OCI-LY1 (cell line): ENCODE data around the gene SLC44A2.
A peak's percentile ranks its signal among the peaks of the same experiment; 100 is the strongest.

ENCODE experiments used
- H2AFZ ChIP-seq: fragments of 200-600 bp; sonication (generic), shearing (Covaris generic); 2 replicates; pipeline ENCODE4 v1.6.0; 2014; ENCODE audit warnings: antibody characterized with exemption, mild to moderate bottlenecking, low read length
- H3F3A ChIP-seq: fragments of 200-600 bp; sonication (generic), shearing (Covaris generic); 2 replicates; pipeline ENCODE4 v1.6.0; 2014; ENCODE audit warnings: mild to moderate bottlenecking, antibody characterized with exemption, low read length, moderate library complexity; ENCODE audit not compliant: insufficient read depth
- H3K27ac ChIP-seq: fragments of 200-600 bp; sonication (generic); 2 replicates; pipeline ENCODE4 v1.5.1; 2014; ENCODE audit warnings: low read length, mixed run types, mild to moderate bottlenecking, low read depth; ENCODE audit not compliant: poor library complexity, severe bottlenecking
- H3K27me3 ChIP-seq: fragments of 200-600 bp; sonication (generic); 2 replicates; pipeline ENCODE4 v1.6.0; 2014; ENCODE audit warnings: antibody characterized with exemption, mild to moderate bottlenecking, low read length, moderate library complexity; ENCODE audit not compliant: insufficient read depth
- H3K36me3 ChIP-seq: fragments of 200-600 bp; sonication (generic); 2 replicates; pipeline ENCODE4 v1.6.1; 2014; ENCODE audit warnings: mild to moderate bottlenecking, antibody characterized with exemption, low read length, moderate library complexity, mixed read lengths; ENCODE audit not compliant: insufficient read depth
- H3K4me1 ChIP-seq: fragments of 200-600 bp; sonication (generic); 2 replicates; pipeline ENCODE4 v1.5.1; 2014; ENCODE audit warnings: mild to moderate bottlenecking, low read length, moderate library complexity; ENCODE audit not compliant: insufficient read depth, severe bottlenecking
- H3K4me2 ChIP-seq: fragments of 200-600 bp; sonication (generic), shearing (Covaris generic); 2 replicates; pipeline ENCODE4 v1.6.1; 2014; ENCODE audit warnings: low read length
- H3K4me3 ChIP-seq: fragments of 200-600 bp; sonication (generic); 2 replicates; pipeline ENCODE4 v1.5.1; 2014; ENCODE audit warnings: low read length, low read depth, mild to moderate bottlenecking, mixed read lengths; ENCODE audit not compliant: poor library complexity, severe bottlenecking
- H3K79me2 ChIP-seq: fragments of 200-600 bp; shearing (Covaris generic); 2 replicates; pipeline ENCODE4 v1.6.1; 2016; ENCODE audit warnings: mixed run types, low read length, mixed read lengths; ENCODE audit not compliant: insufficient read depth
- H3K9ac ChIP-seq: fragments of 200-600 bp; sonication (generic), shearing (Covaris generic); 2 replicates; pipeline ENCODE4 v1.6.1; 2014; ENCODE audit warnings: mild to moderate bottlenecking, low read length, mixed read lengths
- H3K9me2 ChIP-seq: fragments of 200-600 bp; sonication (generic), shearing (Covaris generic); 2 replicates; pipeline ENCODE4 v1.6.1; 2014; ENCODE audit warnings: low read depth, mild to moderate bottlenecking, low read length, mixed read lengths
- H3K9me3 ChIP-seq: fragments of 200-600 bp; shearing (Covaris generic); 2 replicates; pipeline ENCODE4 v1.6.1; 2014; ENCODE audit warnings: low read length, mixed read lengths
- H4K20me1 ChIP-seq: fragments of 200-600 bp; sonication (generic), shearing (Covaris generic); 2 replicates; pipeline ENCODE4 v1.6.0; 2016; ENCODE audit warnings: mild to moderate bottlenecking, low read length; ENCODE audit not compliant: insufficient read depth
- EZH2 ChIP-seq: fragments of 200-600 bp; sonication (generic), shearing (Covaris generic); IDR thresholded peaks from 2 replicates; pipeline ENCODE4 v1.8.0; 2017; ENCODE audit warnings: borderline replicate concordance, mixed run types, mild to moderate bottlenecking, antibody characterized with exemption, low read length, moderate library complexity, mixed read lengths
- TF ChIP-seq, protein P1 (sequence below): fragments of 200-600 bp; sonication (generic), shearing (Covaris generic); IDR thresholded peaks from 2 replicates; pipeline ENCODE4 v1.5.1; 2017; ENCODE audit warnings: mild to moderate bottlenecking, antibody characterized with exemption, low read length, moderate library complexity, mixed read lengths

The SLC44A2 gene

DNA sequence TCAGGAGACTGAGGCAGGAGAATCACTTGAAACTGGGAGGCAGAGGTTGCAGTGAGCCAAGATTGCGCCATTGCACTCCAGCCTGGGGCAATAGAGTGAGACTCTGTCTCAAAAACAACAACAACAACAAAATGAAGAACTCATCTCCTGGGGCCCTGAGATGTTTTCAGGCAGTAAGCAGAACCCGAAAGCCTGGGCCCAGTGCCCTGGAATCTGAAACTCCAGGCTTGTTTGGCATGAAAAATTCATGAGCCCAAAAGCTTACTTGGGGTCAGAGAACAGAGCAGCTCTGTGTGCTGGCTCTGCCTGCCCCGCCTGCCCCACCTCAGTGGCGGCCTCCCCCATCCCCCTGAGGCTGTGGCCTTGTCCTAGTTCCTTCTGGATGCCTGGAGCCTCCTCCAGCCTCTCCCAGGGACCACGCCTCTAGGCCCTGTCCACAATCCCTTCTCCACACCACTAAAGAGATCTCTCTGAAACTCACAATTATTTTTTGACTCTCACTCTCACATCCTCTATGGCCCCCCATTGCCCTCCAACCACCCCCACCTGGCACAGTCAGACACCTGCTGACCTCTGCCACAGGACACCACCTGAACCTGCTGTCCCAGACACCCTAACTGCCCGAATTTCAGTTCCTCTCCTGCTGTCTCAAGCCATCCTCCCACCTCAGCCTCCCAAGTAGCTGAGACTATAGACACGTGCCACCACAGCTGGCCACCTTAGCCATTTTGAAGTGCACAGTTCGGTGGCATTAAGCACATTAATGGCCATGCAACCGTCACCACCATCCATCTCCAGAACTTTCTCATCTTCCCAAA, 31.3 kb upstream of the SLC44A2 start:
- H4K20me1 ChIP-seq, result no peaks in the 10 kb centered on the region
- H3K4me3 ChIP-seq, result no peak overlapping the region
- H3K79me2 ChIP-seq, result no peaks in the 10 kb centered on the region
- peak overlapping the region; percentile 19; the same call in 1 of the 2 replicates for H3K4me2 ChIP-seq
- no peak overlapping the region for H3K9ac ChIP-seq
- H3K36me3 ChIP-seq, result no peaks in the 10 kb centered on the region
- no peaks in the 10 kb centered on the region for H3K27me3 ChIP-seq
- TF ChIP-seq, protein P1, sequence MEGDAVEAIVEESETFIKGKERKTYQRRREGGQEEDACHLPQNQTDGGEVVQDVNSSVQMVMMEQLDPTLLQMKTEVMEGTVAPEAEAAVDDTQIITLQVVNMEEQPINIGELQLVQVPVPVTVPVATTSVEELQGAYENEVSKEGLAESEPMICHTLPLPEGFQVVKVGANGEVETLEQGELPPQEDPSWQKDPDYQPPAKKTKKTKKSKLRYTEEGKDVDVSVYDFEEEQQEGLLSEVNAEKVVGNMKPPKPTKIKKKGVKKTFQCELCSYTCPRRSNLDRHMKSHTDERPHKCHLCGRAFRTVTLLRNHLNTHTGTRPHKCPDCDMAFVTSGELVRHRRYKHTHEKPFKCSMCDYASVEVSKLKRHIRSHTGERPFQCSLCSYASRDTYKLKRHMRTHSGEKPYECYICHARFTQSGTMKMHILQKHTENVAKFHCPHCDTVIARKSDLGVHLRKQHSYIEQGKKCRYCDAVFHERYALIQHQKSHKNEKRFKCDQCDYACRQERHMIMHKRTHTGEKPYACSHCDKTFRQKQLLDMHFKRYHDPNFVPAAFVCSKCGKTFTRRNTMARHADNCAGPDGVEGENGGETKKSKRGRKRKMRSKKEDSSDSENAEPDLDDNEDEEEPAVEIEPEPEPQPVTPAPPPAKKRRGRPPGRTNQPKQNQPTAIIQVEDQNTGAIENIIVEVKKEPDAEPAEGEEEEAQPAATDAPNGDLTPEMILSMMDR, result no peak
- no peak for TF ChIP-seq EZH2
- H3K27ac ChIP-seq, result peak overlapping the region; percentile 80
- H3K9me2 ChIP-seq, result no peaks in the 10 kb centered on the region
- no peak overlapping the region for H2AFZ ChIP-seq
- H3K4me1 ChIP-seq, result peaks cover 52% of the 10 kb centered on the region
- no peaks in the 10 kb centered on the region for H3K9me3 ChIP-seq
- H3F3A ChIP-seq, result no peaks in the 10 kb centered on the region

DNA sequence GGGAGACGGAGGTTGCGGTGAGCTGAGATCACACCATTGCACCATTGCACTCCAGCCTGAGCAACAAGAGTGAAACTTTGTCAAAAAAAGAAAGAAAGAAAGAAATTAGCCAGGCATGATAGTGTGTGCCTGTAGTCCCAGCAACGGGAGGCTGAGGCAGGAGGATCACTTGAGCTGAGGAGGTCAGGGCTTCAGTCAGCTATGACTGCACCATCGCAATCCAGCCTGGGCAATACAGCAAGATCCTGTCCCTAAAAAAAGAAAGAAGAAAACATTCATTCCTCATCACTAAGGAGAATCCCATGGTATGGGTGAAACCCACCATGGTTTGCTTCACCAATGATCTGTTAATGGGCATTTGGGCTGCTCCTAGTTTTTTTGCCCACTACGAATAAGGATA, 25.2 kb upstream of the SLC44A2 start:
- peaks cover 37% of the 10 kb centered on the region for H3K4me1 ChIP-seq
- H3K4me2 ChIP-seq, result no peak overlapping the region
- no peak overlapping the region for H3K27ac ChIP-seq
- H3K9me3 ChIP-seq, result no peaks in the 10 kb centered on the region
- H3F3A ChIP-seq, result no peaks in the 10 kb centered on the region
- H3K27me3 ChIP-seq, result no peaks in the 10 kb centered on the region; the same call in 1 of the 2 replicates
- no peak overlapping the region for H2AFZ ChIP-seq
- H4K20me1 ChIP-seq, result no peaks in the 10 kb centered on the region
- H3K79me2 ChIP-seq, result peaks cover 10% of the 10 kb centered on the region
- H3K9ac ChIP-seq, result no peak overlapping the region
- no peaks in the 10 kb centered on the region for H3K9me2 ChIP-seq
- no peaks in the 10 kb centered on the region for H3K36me3 ChIP-seq
- H3K4me3 ChIP-seq, result no peak overlapping the region
- TF ChIP-seq, protein P1, result no peak
- TF ChIP-seq EZH2, result no peak

DNA sequence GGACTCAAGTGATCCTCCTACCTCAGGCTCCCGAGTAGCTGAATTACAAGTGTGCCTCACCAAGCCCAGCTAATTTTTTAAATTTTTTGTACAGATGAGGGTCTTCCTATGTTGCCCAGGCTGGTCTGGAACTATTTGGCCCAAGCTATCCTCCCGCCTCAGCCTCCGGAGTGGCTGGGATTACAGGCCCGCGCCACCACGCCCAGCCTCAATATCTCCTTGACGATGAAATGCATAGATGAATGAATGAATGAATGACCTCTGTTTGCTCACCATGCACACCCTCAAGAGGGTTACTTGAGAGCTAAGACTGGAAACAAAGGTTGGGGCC, 23.4 kb upstream of the SLC44A2 start:
- Histone ChIP-seq H3K4me1 (peaks cover 20% of the 10 kb centered on the region), H3K4me2 (peak overlapping the region; percentile 47; the same call in 1 of the 2 replicates)
- TF ChIP-seq, protein P1, result no peak
- no peak for TF ChIP-seq EZH2

More for the DNA sequence above, 23.4 kb upstream of the SLC44A2 start:
- Histone ChIP-seq H3K9ac (no peak overlapping the region), H3K9me3 (no peaks in the 10 kb centered on the region), H4K20me1 (no peaks in the 10 kb centered on the region), H2AFZ (no peak overlapping the region), H3K9me2 (no peaks in the 10 kb centered on the region), H3K36me3 (no peaks in the 10 kb centered on the region), H3K4me3 (peak overlapping the region; percentile 27), H3K27me3 (no peaks in the 10 kb centered on the region; the same call in 1 of the 2 replicates), H3K79me2 (peaks cover 25% of the 10 kb centered on the region), H3F3A (no peaks in the 10 kb centered on the region), H3K27ac (no peak overlapping the region)
